Keratinocyte (primary cell): ENCODE data around the gene NAT10. TPM values are rescaled to one million over a fixed set of nuclear protein-coding genes. Genes with fewer than 3 reads are reported as not detected.

ENCODE experiments used
- DNase-seq: peaks from one replicate; pipeline ENCODE4 v3.0.0-alpha.2; 2011; ENCODE audit warnings: low read depth, missing footprints, low spot score
- FAIRE-seq: peaks from 2 replicates; lab custom pipeline; 2011; peaks lifted over from hg19 to GRCh38; lab: Jason Lieb, UNC
- H2AFZ ChIP-seq: 2 replicates; pipeline ENCODE4 v1.6.0; 2012; ENCODE audit warnings: low read length, control low read depth, inconsistent platforms; ENCODE audit not compliant: control insufficient read depth
- H3K27ac ChIP-seq: 2 replicates; pipeline ENCODE4 v1.5.1; 2011; ENCODE audit warnings: low read length; ENCODE audit not compliant: control insufficient read depth, insufficient read depth
- H3K27me3 ChIP-seq: 3 replicates; pipeline ENCODE4 v1.6.0; 2011; ENCODE audit warnings: low read length; ENCODE audit not compliant: control insufficient read depth, insufficient read depth; ENCODE audit errors: extremely low read depth
- H3K36me3 ChIP-seq, 2 experiments: 2 replicates in 1 of 2; 3 replicates in 1 of 2; pipeline ENCODE4 v1.5.1; 2011; ENCODE audit warnings: low read length in 2 of 2, mild to moderate bottlenecking in 1 of 2; ENCODE audit not compliant: control insufficient read depth in 2 of 2, insufficient read depth in 2 of 2; ENCODE audit errors: extremely low read depth in 1 of 2
- H3K4me1 ChIP-seq: 3 replicates; pipeline ENCODE4 v1.5.1; 2011; ENCODE audit warnings: low read length; ENCODE audit not compliant: control insufficient read depth, insufficient read depth; ENCODE audit errors: extremely low read depth
- H3K4me2 ChIP-seq: 3 replicates; pipeline ENCODE4 v1.6.0; 2011; ENCODE audit warnings: low read depth, low read length; ENCODE audit not compliant: control insufficient read depth, insufficient read depth; ENCODE audit errors: extremely low read depth
- H3K4me3 ChIP-seq, 3 experiments: fragments of 200-600 bp in 1 of 3; sonication (generic) in 1 of 3; 2 replicates in 2 of 3; 3 replicates in 1 of 3; pipeline ENCODE4 v1.5.1; 2011 to 2016; ENCODE audit warnings: low read length in 3 of 3, mild to moderate bottlenecking in 3 of 3, control low read depth in 2 of 3, inconsistent platforms in 1 of 3, low read depth in 1 of 3, mixed read lengths in 1 of 3, mixed run types in 1 of 3, moderate library complexity in 1 of 3; ENCODE audit not compliant: control insufficient read depth in 2 of 3, insufficient read depth in 2 of 3; ENCODE audit errors: extremely low read depth in 1 of 3
- H3K79me2 ChIP-seq: 2 replicates; pipeline ENCODE4 v1.6.0; 2012; ENCODE audit warnings: low read length; ENCODE audit not compliant: control insufficient read depth, insufficient read depth
- H3K9ac ChIP-seq: 3 replicates; pipeline ENCODE4 v1.6.0; 2011; ENCODE audit warnings: low read length; ENCODE audit not compliant: control insufficient read depth, insufficient read depth; ENCODE audit errors: extremely low read depth
- H3K9me1 ChIP-seq: 3 replicates; pipeline ENCODE4 v1.6.0; 2011; ENCODE audit warnings: low read length; ENCODE audit not compliant: control insufficient read depth, insufficient read depth; ENCODE audit errors: extremely low read depth
- H3K9me3 ChIP-seq: 2 replicates; pipeline ENCODE4 v1.5.1; 2012; ENCODE audit warnings: low read depth, low read length; ENCODE audit not compliant: control insufficient read depth
- H4K20me1 ChIP-seq: 3 replicates; pipeline ENCODE4 v1.6.0; 2011; ENCODE audit warnings: low read length; ENCODE audit not compliant: control insufficient read depth, insufficient read depth; ENCODE audit errors: extremely low read depth
- EZH2 ChIP-seq: IDR thresholded peaks from one replicate; pipeline ENCODE4 v1.6.1; 2012; ENCODE audit warnings: inconsistent platforms, mild to moderate bottlenecking, low read length, moderate library complexity
- dilution Hi-C: fragments of 300-500 bp; cut with MboI; formaldehyde crosslinking; loops from one replicate; pipeline ENCODE4 v1.7.0; 2020; ENCODE audit warnings: low sequenced_read_pairs; ENCODE audit not compliant: extremely low pct_ligation_motif_present
- polyA plus RNA-seq, 5 experiments: library from polyadenylated mRNA; depleted of rRNA in 3 of 5; stranded (reverse) in 3 of 5; stranded (forward) in 1 of 5; unstranded in 1 of 5; fragments of >200 nt; gene quantifications; 1 replicate in 1 of 5; 2 replicates in 3 of 5; 3 replicates in 1 of 5; pipeline versions ENCODE4 v1.2.1 to v1.2.3, GENCODE V29; 2011 to 2012; ENCODE audit warnings: missing spikeins in 2 of 5, low read depth in 1 of 5, low replicate concordance in 1 of 5
- TF ChIP-seq, protein P1 (sequence below), 3 experiments: IDR thresholded peaks in 1 of 3; conservative IDR thresholded peaks in 1 of 3; optimal IDR thresholded peaks in 1 of 3; 2 replicates in 2 of 3; 3 replicates in 1 of 3; pipeline versions ENCODE3 to v1.5.1; 2011; ENCODE audit warnings: low read length in 3 of 3, mild to moderate bottlenecking in 3 of 3, moderate library complexity in 2 of 3, control low read depth in 1 of 3, inconsistent platforms in 1 of 3; ENCODE audit not compliant: insufficient read depth in 2 of 3; ENCODE audit errors: extremely low read depth in 1 of 3

Gene NAT10
- polyA plus RNA-seq, 1 donor (not counting 4 experiments of a cell fraction or from before 2014, with no cell fraction given), result 44.0 TPM

DNA sequence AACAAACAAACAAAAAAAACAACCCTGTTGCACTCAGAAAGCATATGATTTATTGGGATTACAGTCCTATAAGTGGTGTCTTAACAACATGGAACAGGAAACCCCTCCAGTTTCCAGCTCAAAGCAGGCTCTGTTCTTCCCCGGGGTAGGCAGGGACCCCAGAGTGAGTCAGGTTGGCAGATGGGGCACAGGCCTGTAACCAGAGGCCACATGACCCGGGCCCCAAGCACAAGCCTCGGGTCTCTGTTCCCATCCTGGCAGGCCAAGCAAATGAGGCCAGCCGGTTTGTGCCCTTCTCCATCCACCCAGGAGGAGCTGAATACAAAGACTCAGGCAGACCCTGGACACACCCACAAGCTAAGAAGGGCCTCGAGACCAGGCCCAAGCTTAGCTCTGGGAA is 75.8 kb downstream of the NAT10 start:
- dilution Hi-C loops, result no loop called here
- Histone ChIP-seq H3K79me2 (no peaks in the 10 kb centered on the region), H3K4me2 (no peak overlapping the region), H3K36me3 (no peaks in the 10 kb centered on the region), H3K27me3 (no peaks in the 10 kb centered on the region), H3K9me1 (no peaks in the 10 kb centered on the region), H4K20me1 (no peaks in the 10 kb centered on the region), H3K9me3 (no peaks in the 10 kb centered on the region), H3K27ac (no peak overlapping the region), H3K4me3 (no peak overlapping the region), H3K4me1 (peaks cover 16% of the 10 kb centered on the region), H3K9ac (no peak overlapping the region), H2AFZ (no peak overlapping the region)
- TF ChIP-seq, protein P1, sequence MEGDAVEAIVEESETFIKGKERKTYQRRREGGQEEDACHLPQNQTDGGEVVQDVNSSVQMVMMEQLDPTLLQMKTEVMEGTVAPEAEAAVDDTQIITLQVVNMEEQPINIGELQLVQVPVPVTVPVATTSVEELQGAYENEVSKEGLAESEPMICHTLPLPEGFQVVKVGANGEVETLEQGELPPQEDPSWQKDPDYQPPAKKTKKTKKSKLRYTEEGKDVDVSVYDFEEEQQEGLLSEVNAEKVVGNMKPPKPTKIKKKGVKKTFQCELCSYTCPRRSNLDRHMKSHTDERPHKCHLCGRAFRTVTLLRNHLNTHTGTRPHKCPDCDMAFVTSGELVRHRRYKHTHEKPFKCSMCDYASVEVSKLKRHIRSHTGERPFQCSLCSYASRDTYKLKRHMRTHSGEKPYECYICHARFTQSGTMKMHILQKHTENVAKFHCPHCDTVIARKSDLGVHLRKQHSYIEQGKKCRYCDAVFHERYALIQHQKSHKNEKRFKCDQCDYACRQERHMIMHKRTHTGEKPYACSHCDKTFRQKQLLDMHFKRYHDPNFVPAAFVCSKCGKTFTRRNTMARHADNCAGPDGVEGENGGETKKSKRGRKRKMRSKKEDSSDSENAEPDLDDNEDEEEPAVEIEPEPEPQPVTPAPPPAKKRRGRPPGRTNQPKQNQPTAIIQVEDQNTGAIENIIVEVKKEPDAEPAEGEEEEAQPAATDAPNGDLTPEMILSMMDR (optimal IDR thresholded peaks at IDR 0.05 in 1 of 3, IDR thresholded peaks at IDR 0.05 in 1 of 3, conservative IDR thresholded peaks at IDR 0.05 in 1 of 3; ENCODE audit: extremely low read depth in 1 of 3, insufficient read depth in 2 of 3, low read length in 3 of 3), result no peak
- TF ChIP-seq EZH2, result no peak
- DNase-seq, result no peak
- FAIRE-seq, result no peak

DNA sequence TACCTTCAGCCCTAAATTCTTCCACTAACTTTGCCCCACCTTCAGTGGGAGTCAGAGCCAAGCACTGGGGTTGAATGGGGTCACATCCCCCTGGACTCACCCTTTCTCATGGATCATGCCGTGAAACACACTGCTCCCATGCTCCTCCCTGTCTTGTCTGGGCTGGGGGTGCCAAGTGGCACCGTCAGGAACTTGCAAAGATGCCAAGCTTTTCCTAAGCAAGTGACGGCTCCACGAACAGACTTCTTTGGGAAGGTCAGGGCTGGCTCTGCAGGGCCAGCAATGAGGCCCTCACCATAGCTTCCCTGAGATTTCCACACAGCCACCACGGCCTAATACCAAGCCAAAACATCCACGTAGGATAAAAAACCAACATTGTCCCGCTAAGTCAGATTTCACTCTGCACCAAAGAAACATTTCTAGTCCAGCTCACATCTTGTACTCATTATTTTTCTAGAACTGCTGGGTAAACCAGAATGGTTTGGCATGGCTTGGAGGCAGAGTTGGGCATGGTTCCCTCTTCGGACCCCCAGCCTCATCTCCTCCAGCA is 76.5 kb downstream of the NAT10 start:
- no peaks in the 10 kb centered on the region for H3K36me3 ChIP-seq
- H3K9me1 ChIP-seq, result no peaks in the 10 kb centered on the region
- no peaks in the 10 kb centered on the region for H3K9me3 ChIP-seq
- no peak overlapping the region for H3K9ac ChIP-seq
- H3K4me3 ChIP-seq, result no peak overlapping the region
- H3K4me2 ChIP-seq, result no peak overlapping the region
- dilution Hi-C loops, result no loop called here
- H3K4me1 ChIP-seq, result peaks cover 12% of the 10 kb centered on the region
- no peak for TF ChIP-seq EZH2
- TF ChIP-seq, protein P1 (optimal IDR thresholded peaks at IDR 0.05 in 1 of 3, IDR thresholded peaks at IDR 0.05 in 1 of 3, conservative IDR thresholded peaks at IDR 0.05 in 1 of 3; ENCODE audit: extremely low read depth in 1 of 3, insufficient read depth in 2 of 3, low read length in 3 of 3), result no peak
- H2AFZ ChIP-seq, result no peak overlapping the region
- FAIRE-seq (no peak), DNase-seq (no peak)
- H3K27ac ChIP-seq, result no peak overlapping the region
- no peaks in the 10 kb centered on the region for H3K79me2 ChIP-seq
- H3K27me3 ChIP-seq, result no peaks in the 10 kb centered on the region
- H4K20me1 ChIP-seq, result no peaks in the 10 kb centered on the region
